NCI-H82 treated with DMSO at 0.1 percent for 48 hours (cell line): ENCODE measurements around the gene SLC12A5.
A peak's percentile ranks its signal among the peaks of the same experiment; 100 is the strongest.
"Not testable (repeated sequence)": the region's sequence is repeated elsewhere in the genome, so short reads cannot be mapped to it uniquely, and the experiment has no call there.

Source experiments
- DNase-seq: peaks from one replicate; lab custom pipeline; 2025; ENCODE audit not compliant: unreplicated experiment; lab: John Stamatoyannopoulos, UW

Gene SLC12A5

GRCh38 chr20:46073443-46073842, 44.4 kb downstream of the SLC12A5 start:
- DNase-seq: no peak

GRCh38 chr20:46074006-46074405, 45.0 kb downstream of the SLC12A5 start:
- no peak for DNase-seq

GRCh38 chr20:46076806-46077205, 47.8 kb downstream of the SLC12A5 start:
- no peak for DNase-seq

- no peak for DNase-seq
Observed at GRCh38 chr20:46077642-46078305, 48.8 kb downstream of the SLC12A5 start.

GRCh38 chr20:46078954-46079353, 49.9 kb downstream of the SLC12A5 start:
- no peak for DNase-seq

GRCh38 chr20:46081074-46081473, 52.1 kb downstream of the SLC12A5 start:
- no peak for DNase-seq

- DNase-seq: no peak
Observed at GRCh38 chr20:46083101-46083500, 54.1 kb downstream of the SLC12A5 start.

- no peak for DNase-seq
Observed at GRCh38 chr20:46083531-46084061, 54.6 kb downstream of the SLC12A5 start.

GRCh38 chr20:46084805-46085178, 55.8 kb downstream of the SLC12A5 start:
- DNase-seq: no peak

- DNase-seq: peak; percentile 25
Observed at GRCh38 chr20:46085179-46085851, 56.3 kb downstream of the SLC12A5 start.

- no peak for DNase-seq
Observed at GRCh38 chr20:46087161-46087560, 58.1 kb downstream of the SLC12A5 start.

GRCh38 chr20:46088409-46089166, 59.6 kb downstream of the SLC12A5 start:
- DNase-seq: no peak

- no peak for DNase-seq
Observed at GRCh38 chr20:46089167-46089416, 60.1 kb downstream of the SLC12A5 start.

GRCh38 chr20:46089417-46090388, 60.7 kb downstream of the SLC12A5 start, which contains the start of gene NCOA5:
NCOA5 (minus strand) TSS chr20:46089962; CDS start chr20:46079424, 10,538 bp downstream.
- peak; percentile 85 for DNase-seq

- DNase-seq: not testable (repeated sequence)
Observed at GRCh38 chr20:46091622-46092535, 62.9 kb downstream of the SLC12A5 start.

GRCh38 chr20:46093531-46093930, 64.5 kb downstream of the SLC12A5 start:
- no peak for DNase-seq

GRCh38 chr20:46099491-46100287, 70.7 kb downstream of the SLC12A5 start:
- no peak for DNase-seq

GRCh38 chr20:46100444-46100843, 71.4 kb downstream of the SLC12A5 start:
- DNase-seq: not testable (repeated sequence)

GRCh38 chr20:46100988-46101387, 72.0 kb downstream of the SLC12A5 start:
- DNase-seq: no peak
